Activated naive CD8-positive, alpha-beta T cell (primary cell): ENCODE measurements around the gene LMBRD1.
A peak's percentile ranks its signal among the peaks of the same experiment; 100 is the strongest.
"Not testable (repeated sequence)": the region's sequence is repeated elsewhere in the genome, so short reads cannot be mapped to it uniquely, and the experiment has no call there.

Source experiments
- H3K27ac Mint-ChIP-seq: one replicate; pipeline ENCODE4 v1.8.0; 2021; ENCODE audit warnings: mixed read lengths
- H3K27me3 Mint-ChIP-seq: one replicate; pipeline ENCODE4 v1.8.0; 2021; ENCODE audit warnings: mixed read lengths
- H3K36me3 Mint-ChIP-seq: one replicate; pipeline ENCODE4 v1.8.0; 2021; ENCODE audit warnings: mixed read lengths
- H3K4me1 Mint-ChIP-seq: one replicate; pipeline ENCODE4 v1.8.0; 2021; ENCODE audit warnings: low read depth, mixed read lengths
- H3K4me3 Mint-ChIP-seq: one replicate; pipeline ENCODE4 v1.8.0; 2021; ENCODE audit warnings: mild to moderate bottlenecking, mixed read lengths
- H3K9me3 Mint-ChIP-seq: one replicate; pipeline ENCODE4 v1.8.0; 2021; ENCODE audit warnings: low read depth, mixed read lengths

The LMBRD1 gene

GRCh38 chr6:69732045-69732444 is 64.8 kb downstream of the LMBRD1 start:
- Mint-ChIP-seq H3K36me3 (peaks cover 1% of the 10 kb centered on the region), H3K4me3 (no peak overlapping the region), H3K4me1 (peaks cover 2% of the 10 kb centered on the region), H3K27me3 (no peaks in the 10 kb centered on the region), H3K27ac (no peak overlapping the region), H3K9me3 (no peaks in the 10 kb centered on the region)

DNA sequence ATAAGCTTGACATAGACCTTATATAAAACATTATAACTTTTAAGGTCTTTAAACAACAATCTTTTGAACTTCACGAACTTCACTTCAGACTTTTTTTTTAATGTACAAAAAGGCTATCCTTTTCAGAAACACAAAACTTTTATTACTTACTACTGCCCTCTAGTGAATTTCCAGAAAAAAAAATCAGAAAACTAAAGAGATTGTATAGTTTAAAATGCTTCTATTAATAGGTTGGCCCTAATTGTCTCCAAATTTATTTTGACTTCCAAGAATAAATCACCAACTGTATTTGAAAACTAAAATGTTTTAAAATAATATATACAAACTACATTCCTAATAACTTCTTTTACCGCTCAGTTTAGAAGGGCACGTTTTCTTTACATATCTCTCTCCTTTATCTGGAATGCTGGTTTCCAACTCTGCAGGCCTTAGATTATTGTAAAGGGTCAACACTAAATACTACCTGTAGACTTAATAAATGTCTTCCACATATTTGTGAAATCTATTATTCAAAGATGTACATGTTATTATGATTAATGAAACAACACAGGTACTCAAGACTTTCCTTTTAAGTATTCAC is 66.8 kb downstream of the LMBRD1 start:
- H3K9me3 Mint-ChIP-seq = peaks cover 9% of the 10 kb centered on the region

DNA sequence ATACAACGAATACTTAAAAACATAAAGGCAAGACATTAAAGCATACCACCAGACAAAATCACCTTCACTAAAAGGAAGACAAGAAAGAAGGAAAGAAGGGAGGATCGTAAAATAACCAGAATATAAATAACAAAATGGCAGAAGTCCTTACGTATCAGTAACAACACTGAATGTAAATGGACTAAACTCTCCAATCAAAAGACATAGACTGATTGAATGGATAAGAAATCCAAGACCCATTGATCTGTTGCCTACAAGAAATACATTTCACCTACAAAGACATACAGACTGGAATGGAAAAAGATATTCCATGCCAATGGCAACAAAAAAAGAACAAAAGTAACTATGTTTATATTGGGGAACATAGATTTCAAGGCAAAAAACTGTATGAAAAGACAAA is 74.1 kb downstream of the LMBRD1 start:
- H3K4me1 Mint-ChIP-seq = peaks cover 4% of the 10 kb centered on the region
- no peak overlapping the region for H3K4me3 Mint-ChIP-seq
- peaks cover 36% of the 10 kb centered on the region for H3K36me3 Mint-ChIP-seq
- H3K9me3 Mint-ChIP-seq = peaks cover 12% of the 10 kb centered on the region
- no peak overlapping the region for H3K27ac Mint-ChIP-seq
- no peaks in the 10 kb centered on the region for H3K27me3 Mint-ChIP-seq

More for the DNA sequence above, 66.8 kb downstream of the LMBRD1 start:
- H3K27ac Mint-ChIP-seq = no peak overlapping the region
- H3K4me3 Mint-ChIP-seq = no peak overlapping the region
- peaks cover 16% of the 10 kb centered on the region for H3K36me3 Mint-ChIP-seq
- peaks cover 5% of the 10 kb centered on the region for H3K4me1 Mint-ChIP-seq
- H3K27me3 Mint-ChIP-seq = no peaks in the 10 kb centered on the region

- peaks cover 27% of the 10 kb centered on the region for H3K36me3 Mint-ChIP-seq
- no peak overlapping the region for H3K27ac Mint-ChIP-seq
- H3K9me3 Mint-ChIP-seq = peaks cover 3% of the 10 kb centered on the region
- H3K4me1 Mint-ChIP-seq = peaks cover 5% of the 10 kb centered on the region
- no peaks in the 10 kb centered on the region for H3K27me3 Mint-ChIP-seq
- H3K4me3 Mint-ChIP-seq = no peak overlapping the region
Measured at GRCh38 chr6:69719602-69720193, 77.1 kb downstream of the LMBRD1 start.

GRCh38 chr6:69706724-69707123 is 90.1 kb downstream of the LMBRD1 start:
- H3K4me1 Mint-ChIP-seq = peaks cover 3% of the 10 kb centered on the region
- H3K9me3 Mint-ChIP-seq = no peaks in the 10 kb centered on the region

GRCh38 chr6:69705954-69706353 is 90.9 kb downstream of the LMBRD1 start:
- H3K27me3 Mint-ChIP-seq = no peaks in the 10 kb centered on the region
- no peaks in the 10 kb centered on the region for H3K9me3 Mint-ChIP-seq
- no peak overlapping the region for H3K4me3 Mint-ChIP-seq
- H3K36me3 Mint-ChIP-seq = peaks cover 15% of the 10 kb centered on the region
- peaks cover 3% of the 10 kb centered on the region for H3K4me1 Mint-ChIP-seq
- H3K27ac Mint-ChIP-seq = no peak overlapping the region

More at GRCh38 chr6:69706724-69707123, 90.1 kb downstream of the LMBRD1 start:
- Mint-ChIP-seq H3K27me3 (no peaks in the 10 kb centered on the region), H3K4me3 (no peak overlapping the region), H3K27ac (no peak overlapping the region), H3K36me3 (peaks cover 13% of the 10 kb centered on the region)

GRCh38 chr6:69704916-69705315 is 91.9 kb downstream of the LMBRD1 start:
- Mint-ChIP-seq H3K4me3 (no peak overlapping the region), H3K27me3 (no peaks in the 10 kb centered on the region), H3K4me1 (no peaks in the 10 kb centered on the region), H3K36me3 (peaks cover 12% of the 10 kb centered on the region), H3K27ac (no peak overlapping the region), H3K9me3 (no peaks in the 10 kb centered on the region)

GRCh38 chr6:69699655-69700054 is 97.2 kb downstream of the LMBRD1 start:
- H3K27me3 Mint-ChIP-seq = no peaks in the 10 kb centered on the region
- no peak overlapping the region for H3K4me3 Mint-ChIP-seq
- H3K4me1 Mint-ChIP-seq = peaks cover 9% of the 10 kb centered on the region
- H3K9me3 Mint-ChIP-seq = no peaks in the 10 kb centered on the region
- H3K36me3 Mint-ChIP-seq = peaks cover 25% of the 10 kb centered on the region
- no peak overlapping the region for H3K27ac Mint-ChIP-seq

DNA sequence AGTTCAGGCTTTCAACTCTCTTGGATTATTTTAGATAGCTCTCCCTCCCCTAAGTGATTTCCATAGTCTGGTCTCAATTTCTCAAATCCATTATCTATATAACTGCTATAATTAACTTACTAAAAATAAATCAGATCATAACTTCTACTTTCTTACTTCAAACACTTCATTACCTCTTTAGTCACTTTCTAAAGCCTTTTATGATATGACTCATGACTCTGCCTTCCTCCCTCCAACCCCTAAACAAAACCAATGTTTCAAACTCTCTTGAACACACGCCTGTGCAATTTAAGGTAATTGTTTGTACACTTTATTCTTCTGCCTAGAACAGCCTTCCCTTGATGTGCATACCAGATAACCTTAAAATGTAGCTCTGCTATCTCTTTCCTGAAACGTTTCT is 100.5 kb downstream of the LMBRD1 start:
- Mint-ChIP-seq H3K36me3 (peaks cover 31% of the 10 kb centered on the region), H3K4me3 (no peak overlapping the region), H3K9me3 (no peaks in the 10 kb centered on the region), H3K27me3 (no peaks in the 10 kb centered on the region), H3K27ac (peak overlapping the region; percentile 17), H3K4me1 (peaks cover 9% of the 10 kb centered on the region)

- Mint-ChIP-seq H3K36me3 (peaks cover 41% of the 10 kb centered on the region), H3K4me3 (no peak overlapping the region), H3K4me1 (peaks cover 9% of the 10 kb centered on the region), H3K27ac (no peak overlapping the region), H3K9me3 (no peaks in the 10 kb centered on the region), H3K27me3 (no peaks in the 10 kb centered on the region)
Measured at GRCh38 chr6:69693762-69694161, 103.0 kb downstream of the LMBRD1 start.

GRCh38 chr6:69690986-69691385 is 105.8 kb downstream of the LMBRD1 start:
- H3K4me3 Mint-ChIP-seq = no peak overlapping the region
- no peak overlapping the region for H3K27ac Mint-ChIP-seq
- H3K9me3 Mint-ChIP-seq = no peaks in the 10 kb centered on the region
- H3K36me3 Mint-ChIP-seq = peaks cover 26% of the 10 kb centered on the region
- no peaks in the 10 kb centered on the region for H3K27me3 Mint-ChIP-seq
- H3K4me1 Mint-ChIP-seq = peaks cover 4% of the 10 kb centered on the region

- Mint-ChIP-seq H3K27me3 (no peaks in the 10 kb centered on the region), H3K27ac (no peak overlapping the region), H3K4me3 (no peak overlapping the region), H3K36me3 (peaks cover 16% of the 10 kb centered on the region), H3K4me1 (peaks cover 9% of the 10 kb centered on the region), H3K9me3 (no peaks in the 10 kb centered on the region)
Measured at GRCh38 chr6:69680302-69680701, 116.5 kb downstream of the LMBRD1 start.

DNA sequence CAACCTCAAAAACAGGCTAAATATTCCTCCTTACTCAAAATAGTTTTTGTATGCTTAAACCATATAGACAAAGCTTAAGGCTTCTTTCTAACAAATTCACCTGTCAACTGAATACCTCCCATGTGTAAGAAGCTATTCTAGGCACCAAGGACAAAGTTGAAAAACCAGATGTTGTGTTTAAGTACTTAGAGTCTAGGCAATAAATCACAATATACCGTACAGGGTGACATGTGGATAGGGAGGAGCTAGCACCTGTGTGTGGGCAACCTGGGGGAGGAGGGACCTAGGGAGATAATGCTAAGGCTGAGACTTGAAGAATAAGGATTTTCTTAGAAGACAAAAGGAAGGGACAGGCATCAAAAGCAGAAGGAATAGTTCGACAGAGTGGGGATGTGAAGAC is 123.5 kb downstream of the LMBRD1 start:
- H3K4me3 Mint-ChIP-seq = no peak overlapping the region
- no peaks in the 10 kb centered on the region for H3K9me3 Mint-ChIP-seq
- no peak overlapping the region for H3K27ac Mint-ChIP-seq
- H3K27me3 Mint-ChIP-seq = no peaks in the 10 kb centered on the region
- peaks cover 23% of the 10 kb centered on the region for H3K36me3 Mint-ChIP-seq
- no peaks in the 10 kb centered on the region for H3K4me1 Mint-ChIP-seq

- Mint-ChIP-seq H3K4me3 (no peak overlapping the region), H3K27me3 (no peaks in the 10 kb centered on the region), H3K27ac (no peak overlapping the region), H3K36me3 (peaks cover 11% of the 10 kb centered on the region), H3K9me3 (no peaks in the 10 kb centered on the region), H3K4me1 (no peaks in the 10 kb centered on the region)
Measured at GRCh38 chr6:69668916-69669315, 127.9 kb downstream of the LMBRD1 start.

DNA sequence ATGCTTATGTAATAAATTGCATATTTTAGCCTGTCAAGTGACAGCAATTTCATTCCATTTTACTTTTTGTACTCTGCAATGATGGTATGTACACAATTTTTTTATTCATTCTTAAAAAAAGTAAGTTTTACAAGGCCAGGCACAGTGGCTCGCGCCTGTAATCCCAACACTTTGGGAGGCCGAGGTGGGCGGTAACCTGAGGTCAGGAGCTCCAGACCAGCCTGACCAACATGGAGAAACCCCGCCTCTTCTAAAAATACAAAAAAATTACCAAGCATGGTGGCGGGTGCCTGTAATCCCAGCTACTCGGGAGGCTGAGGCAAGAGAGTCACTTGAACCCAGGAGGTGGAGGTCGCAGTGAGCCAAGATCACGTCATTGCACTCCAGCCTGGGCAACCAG is 130.0 kb downstream of the LMBRD1 start:
- not testable (repeated sequence) for H3K36me3 Mint-ChIP-seq, H3K27me3 Mint-ChIP-seq, H3K9me3 Mint-ChIP-seq, H3K27ac Mint-ChIP-seq, H3K4me1 Mint-ChIP-seq, H3K4me3 Mint-ChIP-seq

DNA sequence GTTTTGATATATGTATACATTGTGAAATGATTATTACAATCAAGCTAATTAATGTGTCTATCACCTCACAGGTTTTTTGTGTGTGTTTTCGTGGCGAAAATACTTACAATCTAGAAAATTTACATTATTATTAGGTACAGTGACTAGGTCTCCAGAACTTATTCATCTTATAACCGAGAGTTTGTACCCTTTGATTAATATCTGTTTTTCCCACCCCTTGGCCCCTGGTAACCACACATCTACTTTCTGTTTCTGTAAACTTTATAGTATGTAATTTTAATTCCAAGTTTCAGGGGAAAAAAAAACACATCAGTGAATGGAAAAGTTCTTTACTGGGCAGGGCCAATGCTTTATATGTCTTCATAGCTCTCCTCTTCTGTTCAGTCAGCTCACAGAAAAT is 131.4 kb downstream of the LMBRD1 start:
- Mint-ChIP-seq H3K36me3 (no peaks in the 10 kb centered on the region), H3K9me3 (no peaks in the 10 kb centered on the region), H3K27me3 (no peaks in the 10 kb centered on the region), H3K4me1 (no peaks in the 10 kb centered on the region), H3K27ac (no peak overlapping the region), H3K4me3 (no peak overlapping the region)
